Hepatocyte (in vitro differentiated cells): ENCODE results near the gene PAF1. TPM values are rescaled to one million over a fixed set of nuclear protein-coding genes. Genes with fewer than 3 reads are reported as not detected.

ENCODE experiments used
- DNase-seq: peaks from one replicate; pipeline ENCODE4 v3.0.0-alpha.2; 2016; ENCODE audit warnings: low spot score
- H2AFZ ChIP-seq: fragments of 200-600 bp; sonication (generic); 2 replicates; pipeline ENCODE4 v1.6.0; 2016; ENCODE audit warnings: antibody characterized with exemption, mild to moderate bottlenecking
- H3K27ac ChIP-seq: fragments of 200-600 bp; sonication (generic); 2 replicates; pipeline ENCODE4 v1.5.1; 2016; ENCODE audit warnings: mild to moderate bottlenecking
- H3K27me3 ChIP-seq: fragments of 200-600 bp; sonication (generic); 2 replicates; pipeline ENCODE4 v1.6.1; 2016
- H3K36me3 ChIP-seq: fragments of 200-600 bp; sonication (generic); replicated peaks from 2 replicates; pipeline ENCODE4 v1.5.1; 2016; ENCODE audit warnings: low read depth; ENCODE audit not compliant: insufficient read depth
- H3K4me1 ChIP-seq: fragments of 200-600 bp; sonication (generic); 2 replicates; pipeline ENCODE4 v1.5.1; 2016; ENCODE audit warnings: mild to moderate bottlenecking, moderate library complexity; ENCODE audit not compliant: insufficient read depth
- H3K4me2 ChIP-seq: fragments of 200-600 bp; sonication (generic); 2 replicates; pipeline ENCODE4 v1.6.0; 2016
- H3K4me3 ChIP-seq: fragments of 200-600 bp; sonication (generic); 2 replicates; pipeline ENCODE4 v1.5.1; 2016; ENCODE audit warnings: mild to moderate bottlenecking
- H3K79me2 ChIP-seq: fragments of 200-600 bp; sonication (generic); 2 replicates; pipeline ENCODE4 v1.6.0; 2017; ENCODE audit warnings: mild to moderate bottlenecking
- H3K9me2 ChIP-seq: fragments of 200-600 bp; sonication (generic); replicated peaks from 2 replicates; pipeline ENCODE4 v1.6.0; 2017; ENCODE audit warnings: mild to moderate bottlenecking; ENCODE audit not compliant: insufficient read depth
- H3K9me3 ChIP-seq: fragments of 200-600 bp; sonication (generic); 2 replicates; pipeline ENCODE4 v1.5.1; 2016; ENCODE audit warnings: low read depth, mild to moderate bottlenecking
- H4K20me1 ChIP-seq: fragments of 200-600 bp; sonication (generic); 2 replicates; pipeline ENCODE4 v1.6.0; 2016; ENCODE audit warnings: mild to moderate bottlenecking; ENCODE audit not compliant: insufficient read depth, poor library complexity, severe bottlenecking
- EZH2 ChIP-seq: fragments of 200-600 bp; sonication (generic); IDR thresholded peaks from 2 replicates; pipeline ENCODE4 v1.6.1; 2016; ENCODE audit warnings: antibody characterized with exemption, mild to moderate bottlenecking, borderline replicate concordance
- EZH2phosphoT487 ChIP-seq: fragments of 200-600 bp; sonication (generic); IDR thresholded peaks from one replicate; pipeline ENCODE4 v1.6.1; 2018; ENCODE audit warnings: antibody characterized with exemption, mild to moderate bottlenecking, low read depth, moderate library complexity; ENCODE audit not compliant: unreplicated experiment, severe bottlenecking
- WGBS: methylation state at CpG from one replicate; pipeline ENCODE4 v1.1.6; 2016; ENCODE audit warnings: low lambda C conversion rate; ENCODE audit errors: missing lambda C conversion rate; 5-methylcytosine and 5-hydroxymethylcytosine counted together
- polyA plus RNA-seq: library from polyadenylated mRNA; unstranded; fragments of >200 nt; fragmentation: Nextera tagmentation; extraction: Ambion mirVana; gene quantifications from 2 replicates; pipeline ENCODE4 v1.2.1, GENCODE V29; 2016
- total RNA-seq: library from RNA; depleted of rRNA; stranded (reverse); fragments of >200 nt; gene quantifications from 2 replicates; pipeline ENCODE4 v1.2.3, GENCODE V29; 2014
- TF ChIP-seq, protein P1 (sequence below): fragments of 200-600 bp; sonication (generic); IDR thresholded peaks from 2 replicates; pipeline ENCODE4 v1.5.1; 2016; ENCODE audit warnings: antibody characterized with exemption, mild to moderate bottlenecking; ENCODE audit not compliant: poor library complexity

Gene PAF1
- total and polyA plus RNA-seq, 2 experiments from 2014 or later, result 30.4 to 54.4 TPM

DNA sequence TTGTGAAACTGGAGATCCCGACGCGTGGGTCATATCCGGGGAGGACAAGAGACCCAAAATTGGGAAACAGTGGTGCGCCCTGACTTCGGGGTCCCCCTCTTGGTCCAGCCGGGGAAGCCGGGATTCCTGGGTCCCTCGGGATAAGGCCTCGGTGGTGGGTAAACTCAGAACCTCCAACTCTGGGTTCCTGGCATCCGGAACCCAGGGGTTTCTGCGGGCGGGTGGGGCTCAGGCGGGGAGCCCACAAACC, 16.4 kb upstream of the PAF1 start:
- peaks cover 33% of the 10 kb centered on the region for H3K4me1 ChIP-seq
- no peaks in the 10 kb centered on the region for H3K36me3 ChIP-seq
- peak overlapping the region; percentile 77 for H3K4me3 ChIP-seq
- no peak for DNase-seq
- H3K27me3 ChIP-seq, result no peaks in the 10 kb centered on the region
- H4K20me1 ChIP-seq, result peaks cover 17% of the 10 kb centered on the region
- peaks cover 41% of the 10 kb centered on the region for H3K79me2 ChIP-seq
- TF ChIP-seq, protein P1, sequence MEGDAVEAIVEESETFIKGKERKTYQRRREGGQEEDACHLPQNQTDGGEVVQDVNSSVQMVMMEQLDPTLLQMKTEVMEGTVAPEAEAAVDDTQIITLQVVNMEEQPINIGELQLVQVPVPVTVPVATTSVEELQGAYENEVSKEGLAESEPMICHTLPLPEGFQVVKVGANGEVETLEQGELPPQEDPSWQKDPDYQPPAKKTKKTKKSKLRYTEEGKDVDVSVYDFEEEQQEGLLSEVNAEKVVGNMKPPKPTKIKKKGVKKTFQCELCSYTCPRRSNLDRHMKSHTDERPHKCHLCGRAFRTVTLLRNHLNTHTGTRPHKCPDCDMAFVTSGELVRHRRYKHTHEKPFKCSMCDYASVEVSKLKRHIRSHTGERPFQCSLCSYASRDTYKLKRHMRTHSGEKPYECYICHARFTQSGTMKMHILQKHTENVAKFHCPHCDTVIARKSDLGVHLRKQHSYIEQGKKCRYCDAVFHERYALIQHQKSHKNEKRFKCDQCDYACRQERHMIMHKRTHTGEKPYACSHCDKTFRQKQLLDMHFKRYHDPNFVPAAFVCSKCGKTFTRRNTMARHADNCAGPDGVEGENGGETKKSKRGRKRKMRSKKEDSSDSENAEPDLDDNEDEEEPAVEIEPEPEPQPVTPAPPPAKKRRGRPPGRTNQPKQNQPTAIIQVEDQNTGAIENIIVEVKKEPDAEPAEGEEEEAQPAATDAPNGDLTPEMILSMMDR, result no peak
- TF ChIP-seq EZH2phosphoT487, result no peak
- peak overlapping the region; percentile 100 for H3K27ac ChIP-seq
- H3K9me3 ChIP-seq, result no peaks in the 10 kb centered on the region
- no peak overlapping the region for H2AFZ ChIP-seq
- WGBS, result 8% methylated on average over 11 of the region's 14 CpGs
- no peaks in the 10 kb centered on the region for H3K9me2 ChIP-seq
- H3K4me2 ChIP-seq, result peak overlapping the region; percentile 85

DNA sequence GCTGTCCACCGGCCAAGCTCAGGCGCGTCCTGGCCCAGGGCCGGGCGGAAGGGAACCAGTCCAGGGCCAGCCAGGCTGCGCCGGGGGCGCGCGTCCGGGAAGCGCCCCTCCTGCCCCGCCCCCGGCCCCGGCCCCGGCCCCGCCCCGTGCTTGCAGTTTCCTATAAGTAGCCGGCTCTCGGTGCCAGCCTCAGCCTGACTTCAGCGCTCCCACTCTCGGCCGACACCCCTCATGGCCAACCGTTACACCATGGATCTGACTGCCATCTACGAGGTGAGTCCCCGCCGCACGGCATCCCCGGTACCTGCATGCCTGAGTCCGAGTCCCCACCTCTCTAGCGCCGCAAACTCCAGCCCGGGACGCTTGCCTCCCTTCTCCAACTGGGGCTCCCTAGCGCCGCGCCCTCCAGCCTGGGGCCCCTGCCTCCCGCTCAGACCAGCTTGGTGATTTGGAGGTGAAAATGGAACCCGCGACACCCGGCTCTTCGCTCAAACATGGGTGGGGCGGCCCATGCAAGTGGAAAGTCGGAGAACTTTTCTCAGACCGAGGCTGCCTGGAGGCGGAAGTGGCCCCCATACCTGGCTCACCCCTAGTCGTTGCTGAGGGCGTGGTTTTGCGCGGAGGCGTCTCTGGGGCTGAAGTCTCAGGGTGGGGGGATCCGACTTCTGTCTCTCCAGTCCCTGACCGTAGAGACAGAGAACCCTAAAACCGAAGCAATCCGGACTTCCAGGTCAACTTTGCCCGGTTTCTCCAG, 15.9 kb upstream of the PAF1 start, which contains the start of gene ZFP36:
ZFP36 (plus strand) TSS at position 192 of the 754 bp plus-strand sequence; CDS start at position 250, 58 bp downstream.
- H3K27me3 ChIP-seq, result no peaks in the 10 kb centered on the region
- no peak within 1 kb of the TSS for H2AFZ ChIP-seq
- H4K20me1 ChIP-seq, result peaks cover 17% of the 10 kb centered on the region
- 1% methylated on average over 52 of the region's 56 CpGs for WGBS
- H3K27ac ChIP-seq, result peak within 1 kb of the TSS; percentile 100
- H3K36me3 ChIP-seq, result no peaks in the 10 kb centered on the region
- peaks cover 38% of the 10 kb centered on the region for H3K4me1 ChIP-seq
- TF ChIP-seq EZH2phosphoT487, result no peak
- TF ChIP-seq, protein P1, result no peak
- no peak for TF ChIP-seq EZH2
- peak within 1 kb of the TSS; percentile 85 for H3K4me2 ChIP-seq
- H3K9me3 ChIP-seq, result no peaks in the 10 kb centered on the region
- no peaks in the 10 kb centered on the region for H3K9me2 ChIP-seq
- H3K4me3 ChIP-seq, result peak within 1 kb of the TSS; percentile 77
- H3K79me2 ChIP-seq, result peaks cover 41% of the 10 kb centered on the region
- peak; percentile 94 for DNase-seq

DNA sequence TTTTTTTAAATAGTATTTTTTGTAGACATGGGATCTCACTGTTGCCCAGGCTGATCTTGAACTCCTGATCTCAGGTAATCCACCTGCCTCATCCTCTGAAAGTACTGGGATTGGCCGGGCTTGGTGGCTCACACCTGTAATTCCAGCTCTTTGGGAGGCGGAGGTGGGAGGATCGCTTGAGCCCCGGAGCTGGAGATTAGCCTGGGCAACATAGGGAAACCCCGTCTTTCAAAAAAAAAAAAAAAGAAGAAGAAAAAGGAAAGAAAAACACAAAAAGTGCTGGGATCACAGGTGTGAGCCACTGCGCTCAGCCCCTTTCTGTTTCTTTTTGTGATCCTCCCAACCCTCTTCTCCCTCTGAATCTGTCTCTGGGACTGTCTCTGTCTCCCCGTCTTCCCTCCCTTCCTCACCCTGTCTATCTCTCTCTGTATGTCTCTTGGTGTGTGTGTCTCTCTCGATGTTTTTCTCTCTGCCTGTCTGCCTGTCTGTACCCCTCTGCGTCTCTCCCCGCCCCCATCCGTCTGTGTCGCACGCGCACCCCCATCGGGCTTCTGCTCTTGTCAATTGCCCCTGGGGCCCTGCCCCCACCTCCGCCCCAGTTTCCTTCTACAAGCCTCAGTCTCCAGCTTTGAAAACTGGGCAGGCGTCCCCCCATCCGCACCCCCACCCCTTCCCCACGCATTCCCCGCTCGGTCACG, 15.2 kb upstream of the PAF1 start:
- no peaks in the 10 kb centered on the region for H3K9me3 ChIP-seq
- H3K9me2 ChIP-seq, result no peaks in the 10 kb centered on the region
- DNase-seq, result no peak
- TF ChIP-seq, protein P1, result no peak
- no peak for TF ChIP-seq EZH2phosphoT487
- no peak for TF ChIP-seq EZH2
- WGBS, result 21% methylated on average over 22 of the region's 22 CpGs
- H4K20me1 ChIP-seq, result peaks cover 17% of the 10 kb centered on the region
- H3K36me3 ChIP-seq, result no peaks in the 10 kb centered on the region
- H3K4me3 ChIP-seq, result peak overlapping the region; percentile 46
- H3K79me2 ChIP-seq, result peaks cover 41% of the 10 kb centered on the region
- H3K27me3 ChIP-seq, result no peaks in the 10 kb centered on the region
- H2AFZ ChIP-seq, result no peak overlapping the region
- peak overlapping the region; percentile 85 for H3K4me2 ChIP-seq
- H3K4me1 ChIP-seq, result peaks cover 43% of the 10 kb centered on the region
- peak overlapping the region; percentile 100 for H3K27ac ChIP-seq
